Lower leg skin (tissue), 3 donors: ENCODE measurements around the gene LPCAT4.

Source experiments
- CTCF ChIP-seq, 3 donors: fragments of 450-650 bp; IDR thresholded peaks; one replicate each; pipeline ENCODE4 v1.5.1; 2016; ENCODE audit warnings: antibody characterized with exemption in 3 of 3, mild to moderate bottlenecking in 3 of 3, moderate library complexity in 2 of 3
- POLR2A ChIP-seq, 2 donors: fragments of 450-650 bp; IDR thresholded peaks; one replicate each; pipeline ENCODE4 v1.6.1; 2016 to 2017; ENCODE audit warnings: antibody characterized with exemption in 2 of 2, mild to moderate bottlenecking in 1 of 2, moderate library complexity in 1 of 2

- no peak for TF ChIP-seq CTCF (IDR thresholded peaks at IDR 0.05)
- TF ChIP-seq POLR2A (IDR thresholded peaks at IDR 0.05), result no peak
Observed at GRCh38 chr15:34324933-34325332, 42.1 kb downstream of the LPCAT4 start.
